GM13977 (cell line): ENCODE measurements around the gene SSX5.
"Not testable (repeated sequence)": the region's sequence is repeated elsewhere in the genome, so short reads cannot be mapped to it uniquely, and the experiment has no call there.

Experiments
- DNase-seq: peaks from one replicate; pipeline ENCODE4 v3.0.0; 2012; ENCODE audit warnings: low spot score
- CTCF ChIP-seq: IDR thresholded peaks from 2 replicates; pipeline ENCODE4 v1.5.1; 2012; ENCODE audit warnings: mild to moderate bottlenecking, control low read depth; ENCODE audit not compliant: insufficient read depth; ENCODE audit errors: extremely low read depth, missing control alignments
- in situ Hi-C: fragments of 300-500 bp; cut with MboI; formaldehyde crosslinking; loops from one replicate; pipeline ENCODE4 v1.12.0; 2022; ENCODE audit warnings: low sequenced_read_pairs, low pct_unique_long_range_greater_than_20kb, mixed read lengths, inconsistent platforms; ENCODE audit not compliant: unreplicated experiment

SSX5 gene

DNA sequence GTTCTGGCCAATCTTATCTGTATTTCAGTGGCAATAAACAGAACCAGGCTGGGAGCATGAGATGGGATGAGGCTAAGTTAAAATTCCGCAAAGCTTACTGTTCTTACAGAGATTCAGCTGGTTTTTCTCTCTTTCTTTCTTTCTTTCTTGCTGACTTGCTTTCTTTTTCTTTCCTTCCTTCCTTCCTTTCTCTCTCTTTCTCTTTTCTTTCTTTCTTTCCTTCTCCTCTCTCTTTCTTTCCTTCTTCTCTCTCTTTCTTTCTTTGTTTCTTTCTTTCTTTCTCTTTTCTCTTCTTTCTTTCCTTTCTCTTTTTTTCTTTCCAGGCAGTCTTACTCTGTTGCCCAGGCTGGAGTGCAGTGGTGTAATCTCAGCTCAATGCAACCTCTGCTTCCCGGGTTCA is 41.8 kb downstream of the SSX5 start:
- no peak for DNase-seq
- in situ Hi-C loops, result no loop called here
- no peak for TF ChIP-seq CTCF

DNA sequence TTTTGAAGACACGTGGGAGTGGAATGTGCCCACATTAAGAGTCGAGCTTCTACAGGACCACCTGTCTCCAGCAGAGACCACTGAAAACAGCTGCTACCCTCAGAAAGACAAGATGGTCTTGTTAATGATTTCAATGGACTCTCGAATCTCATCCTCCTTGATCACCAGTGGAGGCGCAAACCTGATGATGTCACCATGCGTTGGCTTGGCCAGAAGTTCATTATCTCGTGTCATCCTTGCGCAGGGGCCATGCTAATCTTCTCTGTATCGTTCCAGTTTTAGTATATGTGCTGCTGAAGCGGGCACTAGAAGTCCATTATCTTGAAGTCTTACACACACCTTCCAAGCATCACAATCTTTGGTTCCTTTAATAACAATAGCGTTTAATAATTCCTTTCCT is 42.8 kb downstream of the SSX5 start:
- in situ Hi-C loops, result no loop called here
- no peak for TF ChIP-seq CTCF
- DNase-seq, result no peak

DNA sequence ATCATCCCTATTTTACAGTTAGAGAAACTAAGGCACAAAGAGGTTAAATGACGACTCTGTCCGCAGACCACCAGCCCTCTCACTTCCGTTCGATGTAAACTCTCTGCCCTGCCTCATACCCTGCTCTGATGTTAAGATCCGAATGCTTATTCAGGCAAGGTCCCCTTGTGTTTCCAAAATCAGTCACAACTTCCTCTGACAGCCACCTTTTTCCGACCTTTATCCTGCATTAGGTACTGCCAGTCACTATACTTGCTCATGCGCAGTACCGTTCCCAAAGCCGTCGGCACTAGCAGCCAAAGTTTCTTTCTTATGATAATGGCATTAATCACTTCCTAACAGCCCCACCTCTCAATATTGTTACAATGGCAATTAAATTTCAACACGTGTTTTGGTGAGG is 53.9 kb downstream of the SSX5 start:
- DNase-seq, in situ Hi-C loops: not testable (repeated sequence)

DNA sequence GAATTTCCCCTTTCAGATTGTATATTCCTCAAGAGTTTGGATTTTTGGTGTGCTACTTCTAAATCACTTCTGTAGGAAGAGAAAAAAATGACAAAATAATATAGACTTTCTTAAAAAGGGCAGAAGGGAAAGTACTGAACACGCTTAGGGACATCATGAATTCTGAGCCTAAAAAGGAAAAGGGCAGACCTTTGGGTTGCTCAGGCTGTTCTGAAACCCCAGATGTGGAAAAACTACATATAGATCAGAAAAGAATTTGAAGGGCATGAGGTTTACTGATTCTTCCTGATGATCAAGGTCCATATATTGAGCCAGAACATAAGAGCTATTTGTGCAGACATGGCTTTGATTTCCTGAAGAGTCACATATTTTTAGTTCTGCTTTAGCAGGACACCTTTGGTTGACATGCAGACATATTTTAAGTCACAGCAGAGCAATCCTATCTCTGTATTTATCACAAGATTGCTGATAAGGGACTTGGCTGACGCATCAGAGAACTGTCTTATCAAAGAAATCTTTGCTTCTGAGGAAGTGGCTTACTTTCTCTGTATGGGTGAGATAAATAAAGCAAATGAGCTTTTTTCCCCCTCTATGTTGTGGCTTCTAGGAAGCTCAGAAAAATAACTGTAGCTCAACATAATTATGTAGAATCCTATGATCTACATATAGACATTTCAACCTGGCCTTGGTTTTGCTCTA is 54.6 kb downstream of the SSX5 start:
- in situ Hi-C loops, DNase-seq: not testable (repeated sequence)

GRCh38 chrX:48139076-48139475 is 57.5 kb downstream of the SSX5 start:
- in situ Hi-C loops, DNase-seq: not testable (repeated sequence)
